22Rv1 (cell line): ENCODE data around the gene CTBP2.

Source experiments
- ZFX ChIP-seq: fragments of 450-650 bp; IDR thresholded peaks from 2 replicates; pipeline ENCODE4 v1.6.1; 2017; ENCODE audit warnings: antibody characterized with exemption, borderline replicate concordance
- TF ChIP-seq, protein P1 (sequence below): fragments of 450-650 bp; IDR thresholded peaks from 2 replicates; pipeline ENCODE4 v1.5.1; 2017; ENCODE audit warnings: mild to moderate bottlenecking

DNA sequence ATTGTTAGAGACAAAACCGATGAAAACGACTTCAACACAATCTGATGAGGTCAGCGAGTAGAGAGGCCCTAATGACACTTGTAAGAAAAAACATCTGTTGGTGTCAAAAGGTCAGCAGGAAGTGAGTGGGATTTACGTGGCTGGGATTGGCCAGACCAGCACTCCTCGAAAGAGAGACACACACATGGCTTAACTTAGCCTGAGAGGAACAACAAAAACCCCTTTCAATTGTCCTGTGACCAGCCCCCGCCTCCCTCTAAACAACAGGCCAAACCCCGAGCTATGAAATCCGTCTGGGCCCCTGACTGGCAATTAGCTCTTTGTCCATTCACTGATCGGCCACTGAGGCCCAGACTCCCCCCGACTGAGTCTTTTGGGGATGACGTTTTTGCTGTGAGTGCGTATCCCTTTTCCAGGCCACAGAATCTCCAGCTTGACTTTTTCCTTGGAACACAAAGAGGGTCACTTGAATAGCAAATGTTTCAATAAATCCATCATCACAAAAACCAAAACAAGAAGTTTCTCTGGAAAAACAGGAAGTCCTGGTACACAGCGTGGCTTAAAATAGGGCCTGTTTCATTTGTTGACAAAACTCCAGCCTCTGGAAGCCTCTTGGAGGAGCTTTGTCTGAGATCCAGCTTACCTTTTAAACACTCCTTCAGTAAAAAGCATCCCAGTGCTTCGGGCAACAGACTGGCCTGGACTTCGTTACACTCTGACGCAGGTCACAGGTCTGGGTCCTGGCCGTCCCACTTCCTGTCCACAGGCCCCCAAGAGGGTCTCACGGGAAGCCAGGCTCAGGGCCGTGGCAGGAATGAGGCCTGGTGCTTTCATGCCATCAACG is 103.0 kb downstream of the CTBP2 start:
- TF ChIP-seq, protein P1, sequence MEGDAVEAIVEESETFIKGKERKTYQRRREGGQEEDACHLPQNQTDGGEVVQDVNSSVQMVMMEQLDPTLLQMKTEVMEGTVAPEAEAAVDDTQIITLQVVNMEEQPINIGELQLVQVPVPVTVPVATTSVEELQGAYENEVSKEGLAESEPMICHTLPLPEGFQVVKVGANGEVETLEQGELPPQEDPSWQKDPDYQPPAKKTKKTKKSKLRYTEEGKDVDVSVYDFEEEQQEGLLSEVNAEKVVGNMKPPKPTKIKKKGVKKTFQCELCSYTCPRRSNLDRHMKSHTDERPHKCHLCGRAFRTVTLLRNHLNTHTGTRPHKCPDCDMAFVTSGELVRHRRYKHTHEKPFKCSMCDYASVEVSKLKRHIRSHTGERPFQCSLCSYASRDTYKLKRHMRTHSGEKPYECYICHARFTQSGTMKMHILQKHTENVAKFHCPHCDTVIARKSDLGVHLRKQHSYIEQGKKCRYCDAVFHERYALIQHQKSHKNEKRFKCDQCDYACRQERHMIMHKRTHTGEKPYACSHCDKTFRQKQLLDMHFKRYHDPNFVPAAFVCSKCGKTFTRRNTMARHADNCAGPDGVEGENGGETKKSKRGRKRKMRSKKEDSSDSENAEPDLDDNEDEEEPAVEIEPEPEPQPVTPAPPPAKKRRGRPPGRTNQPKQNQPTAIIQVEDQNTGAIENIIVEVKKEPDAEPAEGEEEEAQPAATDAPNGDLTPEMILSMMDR, result no peak
- no peak for TF ChIP-seq ZFX
